ENCODE measurements around the gene AFP. TPM values are rescaled to one million over a fixed set of nuclear protein-coding genes. Genes with fewer than 3 reads are reported as not detected.

The AFP gene
- total and polyA plus RNA-seq, 9 of the 15 experiments (the other 6 are each of a cell fraction or from before 2014, with no cell fraction given) = 0.47 to 6.2 (median 3.0) TPM

DNA sequence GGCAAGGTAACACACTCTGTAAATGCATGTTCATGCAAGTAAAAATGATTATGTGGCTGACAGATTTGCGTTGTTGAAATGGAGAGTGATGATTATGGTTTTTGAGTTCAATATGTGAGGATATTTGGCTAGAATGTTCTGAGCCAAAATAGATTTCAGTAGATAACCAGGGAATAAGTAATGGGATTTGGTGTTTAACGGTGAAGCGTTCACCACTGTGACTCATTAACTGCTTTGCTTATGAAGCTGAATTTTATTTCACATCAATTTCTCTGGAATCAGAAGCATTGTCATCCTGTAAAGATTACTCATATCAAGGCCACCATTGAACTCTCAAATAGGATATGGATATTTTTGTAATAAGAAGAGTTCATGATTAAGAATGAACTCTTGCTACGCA lies 11.7 kb downstream of the AFP start (continued):
- TF ChIP-seq, protein P1, sequence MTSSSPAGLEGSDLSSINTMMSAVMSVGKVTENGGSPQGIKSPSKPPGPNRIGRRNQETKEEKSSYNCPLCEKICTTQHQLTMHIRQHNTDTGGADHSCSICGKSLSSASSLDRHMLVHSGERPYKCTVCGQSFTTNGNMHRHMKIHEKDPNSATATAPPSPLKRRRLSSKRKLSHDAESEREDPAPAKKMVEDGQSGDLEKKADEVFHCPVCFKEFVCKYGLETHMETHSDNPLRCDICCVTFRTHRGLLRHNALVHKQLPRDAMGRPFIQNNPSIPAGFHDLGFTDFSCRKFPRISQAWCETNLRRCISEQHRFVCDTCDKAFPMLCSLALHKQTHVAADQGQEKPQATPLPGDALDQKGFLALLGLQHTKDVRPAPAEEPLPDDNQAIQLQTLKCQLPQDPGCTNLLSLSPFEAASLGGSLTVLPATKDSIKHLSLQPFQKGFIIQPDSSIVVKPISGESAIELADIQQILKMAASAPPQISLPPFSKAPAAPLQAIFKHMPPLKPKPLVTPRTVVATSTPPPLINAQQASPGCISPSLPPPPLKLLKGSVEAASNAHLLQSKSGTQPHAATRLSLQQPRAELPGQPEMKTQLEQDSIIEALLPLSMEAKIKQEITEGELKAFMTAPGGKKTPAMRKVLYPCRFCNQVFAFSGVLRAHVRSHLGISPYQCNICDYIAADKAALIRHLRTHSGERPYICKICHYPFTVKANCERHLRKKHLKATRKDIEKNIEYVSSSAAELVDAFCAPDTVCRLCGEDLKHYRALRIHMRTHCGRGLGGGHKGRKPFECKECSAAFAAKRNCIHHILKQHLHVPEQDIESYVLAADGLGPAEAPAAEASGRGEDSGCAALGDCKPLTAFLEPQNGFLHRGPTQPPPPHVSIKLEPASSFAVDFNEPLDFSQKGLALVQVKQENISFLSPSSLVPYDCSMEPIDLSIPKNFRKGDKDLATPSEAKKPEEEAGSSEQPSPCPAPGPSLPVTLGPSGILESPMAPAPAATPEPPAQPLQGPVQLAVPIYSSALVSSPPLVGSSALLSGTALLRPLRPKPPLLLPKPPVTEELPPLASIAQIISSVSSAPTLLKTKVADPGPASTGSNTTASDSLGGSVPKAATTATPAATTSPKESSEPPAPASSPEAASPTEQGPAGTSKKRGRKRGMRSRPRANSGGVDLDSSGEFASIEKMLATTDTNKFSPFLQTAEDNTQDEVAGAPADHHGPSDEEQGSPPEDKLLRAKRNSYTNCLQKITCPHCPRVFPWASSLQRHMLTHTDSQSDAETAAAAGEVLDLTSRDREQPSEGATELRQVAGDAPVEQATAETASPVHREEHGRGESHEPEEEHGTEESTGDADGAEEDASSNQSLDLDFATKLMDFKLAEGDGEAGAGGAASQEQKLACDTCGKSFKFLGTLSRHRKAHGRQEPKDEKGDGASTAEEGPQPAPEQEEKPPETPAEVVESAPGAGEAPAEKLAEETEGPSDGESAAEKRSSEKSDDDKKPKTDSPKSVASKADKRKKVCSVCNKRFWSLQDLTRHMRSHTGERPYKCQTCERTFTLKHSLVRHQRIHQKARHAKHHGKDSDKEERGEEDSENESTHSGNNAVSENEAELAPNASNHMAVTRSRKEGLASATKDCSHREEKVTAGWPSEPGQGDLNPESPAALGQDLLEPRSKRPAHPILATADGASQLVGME (CRISPR knock-in tag; IDR thresholded peaks at IDR 0.05) = no peak
- TF ChIP-seq ZNF431 (CRISPR knock-in tag; IDR thresholded peaks at IDR 0.05) = no peak
- no peak for TF ChIP-seq ZBED1 (IDR thresholded peaks at IDR 0.05)
- TF ChIP-seq, protein P2, sequence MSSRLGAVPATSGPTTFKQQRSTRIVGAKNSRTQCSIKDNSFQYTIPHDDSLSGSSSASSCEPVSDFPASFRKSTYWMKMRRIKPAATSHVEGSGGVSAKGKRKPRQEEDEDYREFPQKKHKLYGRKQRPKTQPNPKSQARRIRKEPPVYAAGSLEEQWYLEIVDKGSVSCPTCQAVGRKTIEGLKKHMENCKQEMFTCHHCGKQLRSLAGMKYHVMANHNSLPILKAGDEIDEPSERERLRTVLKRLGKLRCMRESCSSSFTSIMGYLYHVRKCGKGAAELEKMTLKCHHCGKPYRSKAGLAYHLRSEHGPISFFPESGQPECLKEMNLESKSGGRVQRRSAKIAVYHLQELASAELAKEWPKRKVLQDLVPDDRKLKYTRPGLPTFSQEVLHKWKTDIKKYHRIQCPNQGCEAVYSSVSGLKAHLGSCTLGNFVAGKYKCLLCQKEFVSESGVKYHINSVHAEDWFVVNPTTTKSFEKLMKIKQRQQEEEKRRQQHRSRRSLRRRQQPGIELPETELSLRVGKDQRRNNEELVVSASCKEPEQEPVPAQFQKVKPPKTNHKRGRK (tag; IDR thresholded peaks at IDR 0.05) = no peak
